Measurements from ENCODE around the gene CDA.
"Not testable (repeated sequence)": the region's sequence is repeated elsewhere in the genome, so short reads cannot be mapped to it uniquely, and the experiment has no call there.

CDA gene

GRCh38 chr1:20586953-20587660 lies 1.8 kb upstream of the CDA start:
- no peak for DNase-seq (ENCODE audit: low spot score)

GRCh38 chr1:20587661-20588053 lies 1.2 kb upstream of the CDA start:
- peak; percentile 19 for DNase-seq (ENCODE audit: low spot score)

GRCh38 chr1:20589331-20590278 lies 708 bp downstream of the CDA start:
- peak; percentile 29 for DNase-seq (ENCODE audit: low spot score)

- peak; percentile 45 for DNase-seq (ENCODE audit: low spot score)
Observed at GRCh38 chr1:20590306-20590777, 1.4 kb downstream of the CDA start.

- DNase-seq (ENCODE audit: low spot score), result no peak
Observed at GRCh38 chr1:20593756-20594155, 4.9 kb downstream of the CDA start.

- DNase-seq (ENCODE audit: low spot score), result no peak
Observed at GRCh38 chr1:20594746-20595145, 5.8 kb downstream of the CDA start.

- DNase-seq (ENCODE audit: low spot score), result no peak
Observed at GRCh38 chr1:20596106-20596505, 7.2 kb downstream of the CDA start.

GRCh38 chr1:20597650-20598049 lies 8.8 kb downstream of the CDA start:
- no peak for DNase-seq (ENCODE audit: low spot score)

- DNase-seq (ENCODE audit: low spot score), result no peak
Observed at GRCh38 chr1:20600156-20600555, 11.3 kb downstream of the CDA start.

- DNase-seq (ENCODE audit: low spot score), result peak; percentile 16
Observed at GRCh38 chr1:20601129-20601825, 12.4 kb downstream of the CDA start.

- peak; percentile 47 for DNase-seq (ENCODE audit: low spot score)
Observed at GRCh38 chr1:20602851-20603450, 14.1 kb downstream of the CDA start.

- DNase-seq (ENCODE audit: low spot score), result peak; percentile 97
Observed at GRCh38 chr1:20603504-20604464, 14.9 kb downstream of the CDA start.

GRCh38 chr1:20604678-20605077 lies 15.8 kb downstream of the CDA start:
- DNase-seq (ENCODE audit: low spot score), result peak; percentile 57

GRCh38 chr1:20606801-20607570 lies 18.1 kb downstream of the CDA start:
- not testable (repeated sequence) for DNase-seq (ENCODE audit: low spot score)

GRCh38 chr1:20609541-20609940 lies 20.6 kb downstream of the CDA start:
- DNase-seq (ENCODE audit: low spot score), result no peak

- DNase-seq (ENCODE audit: low spot score), result peak; percentile 47
Observed at GRCh38 chr1:20610970-20611369, 22.1 kb downstream of the CDA start.

- DNase-seq (ENCODE audit: low spot score), result no peak
Observed at GRCh38 chr1:20611652-20612051, 22.8 kb downstream of the CDA start.

- peak; percentile 72 for DNase-seq (ENCODE audit: low spot score)
Observed at GRCh38 chr1:20612221-20612746, 23.4 kb downstream of the CDA start.

- DNase-seq (ENCODE audit: low spot score), result no peak
Observed at GRCh38 chr1:20614131-20614579, 25.3 kb downstream of the CDA start.
